KG1 (cell line): ENCODE results near the gene RAD52.
A peak's percentile ranks its signal among the peaks of the same experiment; 100 is the strongest.

Experiments
- DNase-seq: peaks from one replicate; lab custom pipeline; 2025; lab: John Stamatoyannopoulos, UW

The RAD52 gene

DNA sequence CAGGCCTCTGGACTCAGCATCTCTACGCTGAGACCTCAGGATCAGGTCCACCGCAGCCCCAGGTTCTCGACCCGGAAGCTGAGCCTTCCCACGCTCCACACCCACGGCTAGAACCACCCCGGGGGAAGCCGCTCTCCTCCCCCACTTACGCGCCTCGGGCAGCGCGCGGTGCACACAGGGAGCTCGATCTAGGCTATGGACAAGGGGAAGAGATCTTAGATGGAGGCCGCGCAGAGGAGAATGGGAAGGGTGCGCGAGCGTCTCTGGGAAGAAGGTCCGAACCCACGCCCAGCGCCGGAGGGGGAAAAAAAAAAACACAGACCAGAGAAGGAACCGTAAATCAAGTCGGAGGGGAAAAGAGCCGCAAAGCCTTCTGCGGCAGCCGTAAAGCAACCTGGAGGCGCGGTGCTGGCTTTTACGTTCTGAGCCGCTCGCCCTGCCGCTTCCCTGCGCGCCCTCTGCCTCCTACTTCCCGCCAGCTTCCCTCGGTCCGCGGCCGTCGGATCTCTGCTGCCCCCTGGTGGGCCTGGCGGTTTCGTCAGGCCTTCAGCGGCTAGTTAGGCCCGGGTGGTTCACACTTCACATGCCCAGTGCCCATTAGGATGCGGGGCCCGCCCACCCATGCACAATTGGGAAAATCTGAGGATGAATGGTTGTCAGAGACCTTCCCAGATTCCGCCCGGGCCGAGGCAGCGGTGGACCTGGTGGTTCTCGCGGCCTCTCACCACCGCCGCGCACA lies at the start of gene RAD52:
Gene RAD52, minus strand, starts transcription at position 242 of the 739 bp plus-strand sequence. CDS start 16,636 bp downstream, outside the sequence.
- peak; percentile 97 for DNase-seq

DNA sequence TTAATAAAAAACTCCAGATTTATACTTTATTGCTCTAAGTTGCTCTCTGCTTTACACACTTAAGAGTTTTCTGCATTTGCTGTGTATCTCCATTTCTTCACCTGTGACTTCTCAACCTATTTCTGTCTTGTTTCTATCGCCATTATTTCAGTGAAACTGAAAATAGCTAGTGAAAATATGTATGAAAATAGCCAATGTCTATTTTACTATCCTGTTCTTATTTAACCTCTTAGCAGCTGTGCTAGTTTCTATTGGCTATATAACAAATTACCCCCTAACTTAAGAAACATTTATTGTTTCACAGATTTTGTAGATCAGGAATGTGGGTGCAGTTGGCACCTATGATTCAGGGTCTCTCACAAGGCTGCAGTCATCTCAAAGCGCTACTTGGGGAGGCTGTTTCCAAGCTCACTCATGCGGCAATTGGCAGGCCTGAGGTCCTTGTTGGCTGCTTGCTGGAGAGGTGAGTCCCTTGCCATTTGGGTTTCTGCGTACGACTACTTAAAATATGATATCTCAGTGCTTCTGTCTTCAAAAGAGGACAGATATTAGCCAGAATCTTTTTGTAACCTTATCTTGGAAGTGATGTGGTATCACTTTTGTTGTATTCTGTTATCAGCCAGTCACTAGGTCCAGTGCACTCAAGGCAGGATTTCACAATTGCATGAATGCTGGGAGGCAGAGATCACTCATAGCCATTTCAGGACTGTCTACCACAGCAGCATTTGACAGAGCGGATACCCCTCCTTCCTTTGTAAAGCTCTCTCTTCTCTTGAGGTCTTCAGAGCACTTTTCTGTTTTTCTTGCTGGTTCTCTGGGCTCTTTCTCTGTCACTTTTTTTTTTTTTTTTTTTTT lies 48.8 kb upstream of the RAD52 start:
- DNase-seq = no peak

DNA sequence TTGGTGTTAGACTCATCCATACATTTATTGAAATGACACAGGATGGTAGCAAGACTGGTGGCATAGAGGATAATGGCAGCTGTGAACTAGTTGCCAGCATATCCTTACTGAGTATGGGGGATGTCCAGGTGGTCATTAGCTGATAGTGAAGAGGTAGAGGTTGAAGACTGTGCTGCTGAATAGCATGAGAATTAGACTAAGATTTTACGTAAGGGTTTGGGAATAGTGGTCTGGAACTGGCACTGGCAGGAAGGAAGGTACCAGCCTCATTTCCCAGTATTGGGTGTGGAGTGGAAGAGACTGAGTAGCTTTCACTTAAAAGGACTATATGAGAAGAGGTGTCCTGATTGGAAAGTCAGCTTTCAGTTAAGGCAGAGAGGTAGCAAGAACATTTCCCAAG lies 48.0 kb upstream of the RAD52 start:
- DNase-seq = no peak

DNA sequence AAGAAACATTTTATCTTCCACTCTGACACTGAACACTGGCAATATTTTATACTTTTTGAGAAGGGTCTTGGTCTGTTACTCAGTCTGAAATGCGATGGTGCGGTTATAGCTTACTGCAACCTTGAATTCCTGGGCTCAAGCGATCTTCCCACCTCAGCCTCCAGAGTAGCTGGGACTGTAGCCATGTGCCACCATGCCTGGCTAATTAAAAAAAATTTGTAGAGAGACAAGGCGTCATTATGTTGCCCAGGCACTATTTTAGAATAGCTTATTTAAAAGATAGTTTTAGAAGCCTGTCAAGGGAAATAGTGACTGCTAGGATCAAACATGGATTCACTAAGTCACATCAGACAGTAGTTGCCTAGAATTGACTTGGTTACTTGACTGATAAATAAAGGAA lies 47.4 kb upstream of the RAD52 start:
- no peak for DNase-seq

DNA sequence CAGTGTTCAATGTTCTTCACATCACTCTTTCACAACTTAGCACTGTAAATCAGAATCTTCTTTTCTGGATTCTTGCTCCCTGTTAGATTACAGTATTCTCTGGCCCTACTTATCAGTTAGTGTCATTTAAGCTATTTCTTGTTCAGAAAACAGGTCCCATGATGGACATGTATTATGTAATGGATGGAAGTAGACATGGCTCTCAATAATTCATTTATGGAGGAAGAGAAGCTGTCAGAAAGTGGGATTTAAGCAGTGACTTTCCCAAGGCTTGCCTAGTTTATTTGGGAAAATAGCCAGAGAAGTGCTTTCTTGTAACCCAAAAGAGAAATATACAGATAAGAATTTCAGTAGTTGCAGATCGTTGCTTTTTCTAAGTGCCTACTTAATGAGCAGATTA lies 43.2 kb upstream of the RAD52 start:
- DNase-seq = no peak

DNA sequence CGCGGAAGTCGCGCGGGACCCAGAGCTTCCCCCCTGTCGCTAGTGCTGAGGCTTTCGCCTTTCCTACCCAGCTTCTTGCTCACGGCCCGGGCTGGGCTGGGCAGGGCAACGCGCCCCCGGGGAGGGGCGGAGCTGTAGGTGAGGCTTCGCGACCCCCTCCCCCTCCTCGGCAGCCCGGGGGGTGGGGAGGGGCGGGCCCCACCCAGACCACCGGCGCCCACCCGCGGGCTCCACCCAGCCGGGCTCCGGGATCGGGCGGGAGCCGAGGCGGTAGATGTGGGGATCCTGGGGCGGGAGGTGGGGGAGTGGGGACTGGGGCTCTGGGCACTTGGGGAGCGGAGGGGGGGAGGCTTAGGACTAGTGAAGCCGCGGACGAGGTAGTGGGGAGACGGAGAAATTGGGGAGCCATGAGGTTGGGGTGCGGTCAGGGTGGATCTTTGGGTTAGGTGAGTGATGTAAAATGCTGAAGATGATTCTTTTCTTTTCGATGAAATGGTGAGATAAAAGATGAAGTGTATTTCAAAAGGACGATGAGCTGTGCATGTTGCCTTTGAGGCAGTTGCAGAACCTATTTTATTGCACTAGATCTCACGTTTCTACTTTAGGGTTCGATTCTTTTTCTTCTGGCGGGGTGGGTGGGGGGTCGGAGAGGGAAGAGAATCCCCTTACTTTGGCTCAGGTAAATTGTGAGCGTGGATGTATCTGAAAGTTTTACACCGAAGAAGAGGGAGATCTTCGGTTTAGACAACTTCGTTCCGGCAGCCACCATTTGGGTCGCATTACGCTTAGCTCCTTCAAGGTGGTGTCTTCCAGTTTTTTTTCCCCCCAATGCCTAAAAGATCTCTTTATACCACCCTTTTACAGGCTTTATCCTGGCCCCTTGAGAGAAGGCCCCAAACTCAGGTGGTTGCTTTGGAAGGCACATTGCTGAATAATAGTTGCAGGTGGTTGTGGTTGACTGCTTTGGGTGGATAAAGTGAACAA lies 42.1 kb upstream of the RAD52 start:
- no peak for DNase-seq

DNA sequence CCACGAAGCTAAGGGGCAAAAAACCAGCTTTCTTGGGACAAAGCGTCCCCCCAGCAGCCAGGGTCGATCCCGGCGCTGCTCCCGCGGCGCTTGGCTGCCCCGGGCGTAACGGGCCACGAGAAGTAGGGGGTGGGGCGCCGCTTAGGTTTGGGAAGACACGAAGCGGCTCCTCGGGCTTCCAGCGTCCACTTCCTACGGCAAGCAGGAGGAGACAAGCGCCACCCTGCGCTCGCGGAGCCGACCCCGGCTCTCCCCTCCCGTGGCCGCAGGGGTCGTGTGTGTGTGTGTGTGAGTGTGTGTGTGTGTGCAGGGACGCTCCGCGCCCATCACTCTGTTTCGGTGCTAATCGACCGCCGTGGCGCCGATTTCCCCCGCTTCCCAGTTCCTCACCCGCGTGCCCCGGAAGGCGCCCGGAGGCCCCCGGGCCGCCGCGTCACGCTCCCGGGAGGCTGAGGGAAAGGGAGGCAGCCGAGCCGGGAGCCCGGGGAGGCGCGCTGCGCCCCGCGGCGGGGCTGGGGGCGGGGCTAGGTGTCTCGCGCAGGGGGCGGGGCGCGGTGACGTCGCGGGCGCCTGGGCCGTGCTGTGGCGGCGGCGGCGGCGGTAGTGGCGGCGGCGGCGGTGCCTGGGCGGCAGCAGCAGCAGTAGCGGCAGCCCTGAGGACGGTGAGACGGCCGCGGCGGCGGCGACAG lies 41.3 kb upstream of the RAD52 start, which contains the start of gene ERC1:
Gene ERC1, plus strand, starts transcription at position 563 of the 689 bp plus-strand sequence. CDS start 36,681 bp downstream, outside the sequence.
- DNase-seq = peak; percentile 84

DNA sequence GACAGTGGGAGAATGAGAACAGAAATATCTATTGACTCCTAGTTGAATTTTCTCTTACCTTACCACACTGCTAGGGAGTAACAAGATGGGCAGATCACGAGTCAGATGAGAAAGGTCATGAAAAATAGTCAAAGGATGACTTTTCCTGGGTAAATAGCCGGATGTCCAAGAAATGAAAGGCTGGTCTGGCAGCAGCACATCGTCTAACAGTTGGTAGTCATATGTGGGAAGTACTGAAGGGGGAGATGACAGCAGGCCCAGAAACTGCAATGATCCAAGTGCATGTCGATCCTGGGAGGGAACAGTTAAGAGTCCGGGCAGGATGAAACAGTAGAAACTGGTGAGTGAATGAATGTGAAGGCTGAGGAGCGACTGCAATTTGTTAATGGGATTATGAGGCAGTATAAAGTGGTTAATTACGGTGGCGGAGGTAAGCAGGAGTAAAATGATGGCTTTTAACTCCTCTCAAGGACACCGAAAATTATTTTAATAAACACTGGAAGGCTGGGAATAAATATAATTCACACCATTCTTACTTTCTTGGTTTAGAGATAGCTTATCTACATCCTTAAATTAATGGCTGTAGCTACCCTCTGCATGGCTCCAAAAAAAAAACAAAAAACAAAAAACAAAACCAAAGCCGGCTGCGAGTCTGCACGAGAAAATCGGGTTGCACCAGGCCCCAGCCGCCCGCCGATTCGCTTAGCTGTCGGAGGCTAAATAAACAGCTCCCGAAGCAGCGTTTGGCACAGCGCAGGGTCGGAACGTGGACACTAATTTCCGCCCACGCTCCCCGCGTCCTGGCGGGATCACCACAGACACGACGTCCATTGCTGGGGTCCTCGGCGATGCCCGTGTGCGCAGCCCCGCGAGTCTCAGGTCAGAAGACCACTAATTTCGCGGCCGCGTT lies 40.5 kb upstream of the RAD52 start:
- peak; percentile 72 for DNase-seq

DNA sequence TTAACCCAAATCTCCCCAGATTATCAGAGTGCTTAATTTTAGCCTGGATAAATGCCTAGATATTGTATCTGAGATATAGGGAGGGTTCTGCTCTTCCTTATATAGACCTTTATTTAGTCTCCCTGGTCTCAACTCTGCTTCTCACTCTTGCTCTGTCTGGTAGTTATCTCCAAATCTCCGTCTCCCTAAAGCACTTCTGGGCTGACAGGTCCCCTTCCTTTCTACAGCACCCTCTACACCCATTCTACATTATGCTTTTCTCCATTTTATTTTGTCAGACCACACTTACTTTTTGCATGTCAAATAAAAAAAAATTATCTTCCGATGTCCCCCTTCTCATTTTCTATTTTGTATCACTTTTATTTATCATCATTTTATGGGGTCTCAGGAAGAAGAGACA lies 39.6 kb upstream of the RAD52 start:
- DNase-seq = no peak

DNA sequence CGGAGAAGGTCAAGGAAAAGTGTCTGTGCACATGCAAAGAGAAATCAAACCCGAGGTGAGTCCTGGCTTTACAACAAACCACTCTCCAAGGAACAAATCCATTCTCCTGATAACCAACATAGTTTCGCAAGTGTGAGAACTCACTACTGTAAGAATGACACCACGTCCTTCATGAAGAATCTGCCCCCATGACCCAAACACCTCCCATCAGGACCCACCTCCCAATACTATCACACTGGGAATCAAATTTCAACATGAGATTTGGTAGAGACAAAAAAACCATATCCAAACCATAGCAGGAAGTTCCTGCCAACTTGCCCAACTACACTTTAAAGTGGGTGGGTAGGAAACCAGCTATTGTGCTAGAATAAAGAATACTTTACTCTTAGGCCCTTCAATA lies 39.2 kb upstream of the RAD52 start:
- DNase-seq = no peak

DNA sequence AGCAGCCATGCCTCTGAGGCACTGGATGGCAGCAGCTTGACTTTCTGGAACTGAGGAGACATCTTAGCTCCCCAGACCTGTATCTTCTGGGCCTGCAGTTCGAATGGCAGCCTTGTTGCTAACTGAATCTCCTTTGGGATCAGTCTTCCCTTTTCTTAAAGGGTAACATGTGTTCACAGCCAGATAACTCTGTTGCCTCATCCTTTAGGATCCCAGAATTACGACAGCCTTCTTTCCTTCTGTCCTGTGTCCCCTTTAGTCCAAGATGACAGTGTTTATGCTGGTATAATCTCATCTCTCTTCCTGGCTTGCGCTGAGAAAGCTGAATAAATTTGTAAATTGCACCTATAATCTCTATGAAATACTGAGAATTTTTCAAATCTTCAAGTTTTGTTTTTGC lies 32.5 kb upstream of the RAD52 start:
- no peak for DNase-seq

DNA sequence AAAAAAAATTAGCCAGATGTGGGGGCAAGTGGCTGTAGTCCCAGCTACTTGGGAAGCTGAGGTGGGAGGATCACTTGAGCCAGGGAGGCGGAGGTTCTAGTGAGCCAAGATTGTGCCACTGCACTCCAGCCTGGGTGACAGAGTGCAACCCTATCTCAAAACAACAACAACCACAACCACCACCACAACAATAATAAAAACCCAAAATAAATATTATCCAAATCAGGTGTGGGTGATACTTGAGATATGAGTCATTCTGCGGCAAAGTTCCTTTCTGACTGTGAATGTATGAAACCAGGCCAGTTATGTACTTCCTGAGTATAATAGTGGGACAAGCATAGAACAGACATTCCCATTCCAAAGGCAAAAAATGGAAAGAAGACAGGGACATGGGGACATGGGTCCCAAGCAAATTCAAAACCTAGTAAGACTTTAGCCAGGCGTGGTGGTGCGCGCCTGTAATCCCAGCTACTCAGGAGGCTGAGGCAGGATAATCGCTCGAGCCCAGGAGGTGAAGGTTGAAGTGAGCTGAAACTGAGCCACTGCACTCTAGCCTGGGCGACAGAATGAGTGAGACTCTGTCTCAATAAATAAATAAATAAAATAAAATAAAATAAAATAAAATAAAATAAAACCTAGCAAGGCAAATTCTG lies 31.8 kb upstream of the RAD52 start:
- DNase-seq = no peak

DNA sequence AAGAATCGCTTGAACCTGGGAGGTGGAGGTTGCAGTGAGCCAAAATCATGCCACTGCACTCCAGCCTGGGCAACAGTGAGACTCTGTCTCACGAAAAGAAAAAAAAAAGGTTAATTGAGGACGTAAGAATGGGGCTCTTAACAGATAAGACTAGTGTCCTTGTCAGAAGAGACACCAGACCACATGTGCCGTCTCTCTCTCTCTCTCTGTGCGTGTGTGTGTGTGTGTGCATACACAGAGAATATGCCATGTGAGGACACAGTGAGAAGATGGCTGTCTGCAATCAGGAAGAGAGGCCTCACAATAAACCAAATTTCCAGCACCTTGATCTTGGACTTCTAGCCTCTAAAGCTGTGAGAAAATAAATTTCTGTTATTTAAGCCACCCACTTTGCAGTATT lies 29.9 kb upstream of the RAD52 start:
- no peak for DNase-seq

DNA sequence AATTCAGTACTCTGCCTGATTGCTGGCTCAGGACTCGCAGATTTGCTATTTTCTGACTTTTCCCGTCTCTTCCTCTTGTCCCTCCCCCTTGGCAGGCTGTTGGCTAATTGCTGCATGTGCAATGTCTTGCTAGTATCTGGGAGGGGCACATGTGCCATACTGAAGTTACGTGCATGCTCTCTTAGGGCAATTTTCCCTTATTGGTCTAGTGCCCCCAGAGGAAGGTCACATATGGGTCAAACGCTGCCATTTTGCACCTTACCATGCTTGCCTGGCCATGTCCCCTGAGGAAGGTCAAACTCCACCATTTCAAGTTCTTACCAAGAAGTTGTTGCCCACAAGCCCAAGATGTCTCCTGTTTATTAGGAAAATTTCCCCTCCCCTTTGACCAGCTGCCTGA lies 27.7 kb upstream of the RAD52 start:
- no peak for DNase-seq

DNA sequence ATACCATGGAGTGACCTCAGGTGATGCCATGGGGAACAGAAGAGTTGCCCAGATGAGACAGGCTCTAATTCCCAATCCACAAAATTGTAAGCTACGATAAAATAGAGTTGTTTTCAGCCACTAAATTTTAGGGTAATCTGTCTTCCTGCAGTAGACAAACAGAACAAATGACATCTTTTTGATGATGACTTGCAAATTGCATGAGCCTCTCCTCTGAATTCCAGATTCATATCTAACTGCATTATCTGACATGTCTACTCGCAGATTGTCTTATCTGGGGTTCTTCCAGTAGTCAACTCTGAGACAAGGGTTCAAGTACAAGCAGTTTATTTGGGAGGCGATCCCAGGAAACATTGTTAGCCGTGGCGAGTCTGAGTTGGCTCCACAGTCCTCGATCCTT lies 27.1 kb upstream of the RAD52 start:
- no peak for DNase-seq

DNA sequence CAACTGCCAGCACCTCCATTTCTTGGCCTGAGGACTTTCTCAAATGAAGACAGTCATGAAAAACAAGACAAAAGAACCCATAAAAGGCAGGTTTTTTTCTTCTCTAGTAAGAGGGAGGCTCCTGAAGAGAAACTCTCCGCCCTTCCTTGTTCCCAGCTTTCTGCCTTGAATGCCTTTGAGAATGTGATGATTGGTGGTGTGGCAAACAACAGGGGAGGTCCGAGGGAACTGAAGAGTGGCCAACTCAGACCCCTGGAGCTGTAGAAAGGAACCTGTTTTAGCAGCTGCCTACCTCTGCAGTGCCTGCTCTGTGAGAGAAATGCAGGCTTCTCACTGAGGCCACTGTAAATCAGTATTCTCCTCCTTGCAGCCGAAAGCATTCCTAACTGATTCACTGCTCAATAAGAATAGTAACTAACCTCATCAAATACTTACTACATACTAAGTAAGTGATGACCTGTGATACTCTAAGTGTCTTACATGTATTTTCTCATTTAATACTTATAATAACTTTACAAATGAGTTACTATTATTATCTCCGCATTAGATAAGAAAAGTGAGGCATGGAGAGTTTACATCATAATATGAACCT lies 24.9 kb upstream of the RAD52 start:
- no peak for DNase-seq

DNA sequence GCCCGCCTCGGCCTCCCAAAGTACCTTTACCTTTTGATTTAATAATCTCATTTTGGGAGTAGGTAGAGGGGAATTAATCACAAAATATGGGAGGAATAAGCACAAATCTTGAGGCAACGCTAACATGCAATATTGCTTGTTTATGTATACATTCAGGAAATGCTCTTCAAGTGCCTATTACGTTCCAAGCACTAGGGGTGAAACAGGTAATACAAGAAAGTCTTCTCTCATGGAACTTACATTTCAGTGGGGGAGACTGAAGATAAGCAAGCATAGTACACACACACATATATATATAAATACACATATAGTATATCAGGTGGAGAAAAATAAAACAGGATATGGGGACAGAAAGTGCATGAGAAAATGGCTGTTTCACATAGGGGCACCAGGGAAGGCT lies 22.5 kb upstream of the RAD52 start:
- no peak for DNase-seq

DNA sequence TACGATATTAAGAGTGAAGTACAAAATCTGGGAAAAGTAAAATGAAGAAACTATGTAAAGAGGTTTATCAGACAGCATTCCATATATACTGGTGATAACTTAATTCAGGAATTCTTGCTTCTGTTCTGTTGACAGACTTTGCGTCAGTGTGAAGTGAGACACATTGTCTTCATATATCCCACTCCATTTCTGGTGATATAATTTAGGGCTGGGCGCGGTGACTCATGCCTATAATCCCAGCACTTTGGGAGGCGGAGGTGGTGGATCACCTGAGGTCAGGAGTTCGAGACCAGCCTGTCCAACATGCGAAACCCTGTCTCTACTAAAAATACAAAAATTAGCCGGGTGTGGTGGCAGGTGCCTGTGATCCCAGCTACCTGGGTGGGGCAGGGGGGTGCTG lies 20.3 kb upstream of the RAD52 start:
- no peak for DNase-seq

DNA sequence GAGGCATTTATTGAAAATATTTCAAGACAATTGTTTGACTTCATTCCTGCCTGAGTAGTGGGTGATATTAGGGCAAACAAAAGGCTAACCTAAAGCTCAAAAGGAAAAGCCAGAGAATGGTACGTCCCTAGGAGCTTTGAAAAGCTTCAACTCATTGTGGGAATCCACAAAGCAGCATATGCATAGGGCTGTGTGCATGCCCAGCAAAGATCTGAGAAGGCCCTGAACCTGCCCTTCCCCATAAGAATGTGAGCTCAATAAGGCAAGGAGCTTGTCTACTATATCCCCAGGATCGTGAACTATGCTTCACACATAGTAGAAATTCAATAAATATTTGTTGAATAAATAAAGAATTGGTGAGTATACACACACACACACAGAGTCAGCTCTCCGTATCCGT lies 19.1 kb upstream of the RAD52 start:
- DNase-seq = no peak
